GM10266 (cell line): Measurements from ENCODE around the gene LIN7C.
"Not testable (repeated sequence)": the region's sequence is repeated elsewhere in the genome, so short reads cannot be mapped to it uniquely, and the experiment has no call there.

Source experiments
- DNase-seq: peaks from one replicate; pipeline ENCODE4 v3.0.0; 2012; ENCODE audit errors: extremely low spot score
- CTCF ChIP-seq: IDR thresholded peaks from 2 replicates; pipeline ENCODE4 v1.5.1; 2012; ENCODE audit warnings: mild to moderate bottlenecking, low read depth; ENCODE audit not compliant: control insufficient read depth, insufficient read depth; ENCODE audit errors: missing control alignments

The LIN7C gene

GRCh38 chr11:27456140-27456794, 50.3 kb downstream of the LIN7C start:
- TF ChIP-seq CTCF: no peak
- no peak for DNase-seq

- no peak for TF ChIP-seq CTCF
- no peak for DNase-seq
Observed at GRCh38 chr11:27455667-27456066, 50.9 kb downstream of the LIN7C start.

- no peak for TF ChIP-seq CTCF
- DNase-seq: no peak
Observed at GRCh38 chr11:27453701-27454100, 52.9 kb downstream of the LIN7C start.

GRCh38 chr11:27452147-27452546, 54.4 kb downstream of the LIN7C start:
- no peak for DNase-seq
- no peak for TF ChIP-seq CTCF

- no peak for DNase-seq
- no peak for TF ChIP-seq CTCF
Observed at GRCh38 chr11:27451244-27451965, 55.2 kb downstream of the LIN7C start.

- not testable (repeated sequence) for DNase-seq
Observed at GRCh38 chr11:27448184-27448540, 58.4 kb downstream of the LIN7C start.

- no peak for DNase-seq
- no peak for TF ChIP-seq CTCF
Observed at GRCh38 chr11:27447288-27448183, 59.0 kb downstream of the LIN7C start.
